Posterior vena cava (tissue), 2 donors: Measurements from ENCODE around the gene SDCCAG8. TPM values are rescaled to one million over a fixed set of nuclear protein-coding genes. Genes with fewer than 3 reads are reported as not detected.
"Not testable (repeated sequence)": the region's sequence is repeated elsewhere in the genome, so short reads cannot be mapped to it uniquely, and the experiment has no call there.

Experiments used
- DNase-seq: peaks from one replicate; pipeline ENCODE4 v3.0.0-alpha.2; 2020; ENCODE audit warnings: low spot score
- intact Hi-C, 2 donors: fragments of 100-400 bp; cut with DNase I; formaldehyde crosslinking; loops; one replicate each; pipeline versions ENCODE4 v1.14.1 to v1.14.2; 2022 to 2023
- long read RNA-seq, 2 donors: library from polyadenylated mRNA; unstranded; transcript quantifications; one replicate each; pipeline ENCODE4 v2.0.0, GENCODE V29; 2020 to 2021
- total RNA-seq, 2 donors: library from RNA; stranded (reverse); fragmentation: NEBNext Ultra II Directional; extraction: Animal tissue kit (Norgen Biotek cat#: 25700); gene quantifications; one replicate each; pipeline ENCODE4 v1.2.1, GENCODE V29; 2021
- donor health status: DM: yes; HTN: yes; CAD: no.
- donor health status: DM: yes; HTN: yes; CAD: no.

Gene SDCCAG8
- 10 to 100 TPM; 40.8 to 52.1 TPM for total RNA-seq
- long read RNA-seq, donor 1, partial matches to known transcripts, result 4 of 18 reads
- long read RNA-seq, donor 1, other reads (novel, unspliced or antisense), result 13 of 18 reads
- long read RNA-seq, donor 2, partial matches to known transcripts, result 18 of 54 reads
- long read RNA-seq, donor 2, other reads (novel, unspliced or antisense), result 35 of 54 reads

GRCh38 chr1:243255791-243256512 is at the start of gene SDCCAG8:
TSS of gene SDCCAG8 (plus strand) at chr1:243256041. CDS start at chr1:243256174, 133 bp downstream.
- intact Hi-C loops, result no loop called here
- peak; percentile 99 for DNase-seq

DNA sequence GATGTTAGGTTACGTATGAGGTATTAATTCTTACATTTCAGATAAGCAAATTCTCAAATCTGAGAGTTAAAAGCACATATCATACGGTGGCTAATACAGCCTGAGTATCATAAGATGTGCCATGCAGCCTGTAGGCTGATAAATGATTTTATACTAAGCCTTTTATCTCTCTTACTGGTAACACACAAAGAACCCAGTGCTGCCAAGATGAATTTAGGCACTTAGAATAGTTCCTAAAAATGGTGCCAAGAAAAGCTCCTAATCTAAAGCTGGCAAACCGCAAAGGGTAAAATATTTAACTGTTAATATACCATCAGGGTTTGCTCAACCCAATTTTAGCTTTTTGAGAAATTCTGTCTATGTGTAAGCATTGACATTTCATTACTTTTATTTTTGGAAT is 43.9 kb upstream of the SDCCAG8 start:
- intact Hi-C loops, DNase-seq: not testable (repeated sequence)

DNA sequence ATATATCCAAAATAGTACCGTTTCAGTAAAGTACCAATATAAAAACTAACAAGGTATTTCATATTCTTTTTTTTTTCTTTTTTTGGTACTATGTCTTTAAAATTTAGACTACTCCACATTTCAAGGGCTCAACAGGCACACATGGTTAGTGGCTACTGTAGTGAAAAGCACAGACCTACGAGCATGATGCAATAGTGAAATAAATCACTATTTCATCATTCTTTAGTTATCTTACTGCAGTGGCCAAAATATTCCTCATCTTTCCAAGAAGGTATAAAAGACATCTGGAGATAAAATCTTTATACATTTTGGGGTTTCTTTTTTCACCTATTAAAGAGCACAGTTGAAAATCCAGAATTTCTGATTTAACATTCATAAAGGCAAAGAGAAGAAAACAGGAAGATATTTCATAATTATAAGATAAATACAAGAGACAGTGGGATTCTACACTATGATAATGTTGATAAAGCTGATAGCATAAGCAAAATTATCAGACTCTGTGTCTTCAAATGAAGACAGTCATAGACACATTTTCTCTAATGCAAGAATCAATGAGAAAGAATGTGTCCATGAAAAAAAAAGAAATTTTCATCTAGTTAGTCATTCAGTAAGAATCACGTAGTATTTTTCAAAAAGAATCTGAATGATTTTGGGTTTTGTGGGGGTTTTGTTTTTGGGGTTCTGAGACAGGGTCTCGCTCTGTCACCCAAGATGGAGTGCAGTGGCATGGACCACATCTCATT is 42.6 kb upstream of the SDCCAG8 start:
- intact Hi-C loops, result no loop called here
- DNase-seq, result no peak

DNA sequence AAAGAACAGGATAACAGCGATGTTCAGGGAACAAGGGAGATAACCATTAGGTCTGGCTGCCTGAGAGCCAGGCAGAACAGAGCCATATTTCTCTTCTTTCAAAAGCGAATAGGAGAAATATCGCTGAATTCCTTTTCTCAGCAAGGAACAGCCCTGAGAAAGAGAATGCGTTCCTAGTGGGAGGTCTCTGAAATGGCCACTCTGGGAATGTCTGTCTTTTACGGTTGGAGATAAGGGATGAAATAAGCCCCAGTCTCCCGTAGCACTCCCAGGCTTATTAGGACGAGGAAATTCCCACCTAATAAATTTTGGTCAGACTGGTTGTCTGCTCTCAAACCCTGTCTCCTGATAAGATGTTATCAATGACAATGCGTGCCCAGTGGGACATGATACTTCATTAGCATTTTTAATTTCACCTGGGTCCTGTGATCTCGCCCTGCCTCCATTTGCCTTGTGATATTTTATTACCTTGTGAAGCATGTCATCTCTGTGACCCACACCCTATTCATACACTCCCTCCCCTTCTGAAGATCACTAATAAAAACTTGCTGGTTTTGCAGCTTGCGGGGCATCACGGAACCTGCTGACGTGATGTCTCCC is 40.5 kb upstream of the SDCCAG8 start:
- intact Hi-C loops, DNase-seq: not testable (repeated sequence)

DNA sequence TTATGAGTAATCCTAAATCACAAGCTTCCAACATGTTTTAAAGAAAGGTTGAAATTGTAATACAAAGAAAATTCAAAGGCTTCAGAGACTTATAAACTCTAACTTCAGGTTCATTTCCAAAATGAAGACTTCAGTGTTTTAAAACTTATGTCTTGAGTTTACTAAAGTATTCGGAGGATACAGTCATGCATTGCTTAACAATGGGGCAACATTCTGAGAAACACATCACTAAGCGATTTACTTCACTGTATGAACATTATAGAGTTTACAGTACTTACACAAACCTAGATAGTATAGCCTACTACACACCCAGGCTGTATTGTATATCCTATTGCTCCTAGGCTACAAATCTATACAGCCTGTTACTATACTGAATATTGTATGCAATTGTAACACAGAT is 39.1 kb upstream of the SDCCAG8 start:
- no peak for DNase-seq
- intact Hi-C loops, result no loop called here

DNA sequence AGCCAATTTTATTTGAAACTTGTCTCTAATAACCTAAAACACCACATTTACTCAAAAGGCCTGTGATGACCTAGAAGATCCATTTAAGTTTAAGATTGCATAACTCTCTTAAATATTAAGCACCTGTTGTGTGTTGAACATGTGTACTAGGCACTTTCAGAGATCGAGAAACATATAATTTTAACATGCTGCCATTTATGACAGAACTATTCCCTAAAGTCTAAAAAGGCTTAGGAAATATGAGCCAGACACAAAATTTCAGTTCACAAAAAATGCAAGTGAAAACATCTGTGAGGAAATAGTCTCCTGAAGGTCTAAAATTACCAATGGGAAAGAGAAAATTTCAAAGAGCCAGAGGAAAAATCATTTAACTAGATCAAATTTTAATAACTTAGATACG is 38.5 kb upstream of the SDCCAG8 start:
- DNase-seq, result no peak
- intact Hi-C loops, result no loop called here

DNA sequence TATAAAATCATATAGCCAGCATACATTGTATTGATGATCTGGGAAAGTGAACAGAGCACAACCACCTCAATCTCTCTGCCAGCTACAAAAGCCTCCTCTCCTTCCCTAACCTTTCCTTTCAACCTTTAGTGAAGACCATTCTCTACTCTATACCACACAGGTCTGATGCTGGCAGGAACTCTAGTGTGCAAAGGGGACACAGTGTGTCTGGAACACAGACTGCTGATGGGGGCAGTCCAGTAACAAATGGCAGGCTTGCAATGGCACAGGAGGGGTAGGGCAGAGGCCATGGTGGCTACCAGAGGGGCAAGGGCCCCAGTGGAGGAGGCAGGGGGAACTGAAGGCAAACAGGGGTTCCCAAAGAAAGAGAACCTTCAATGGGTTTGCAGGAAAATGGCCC is 37.8 kb upstream of the SDCCAG8 start:
- no peak for DNase-seq
- intact Hi-C loops, result no loop called here

- intact Hi-C loops, result no loop called here
- DNase-seq, result no peak
Measured at GRCh38 chr1:243227622-243228021, 28.2 kb upstream of the SDCCAG8 start.

DNA sequence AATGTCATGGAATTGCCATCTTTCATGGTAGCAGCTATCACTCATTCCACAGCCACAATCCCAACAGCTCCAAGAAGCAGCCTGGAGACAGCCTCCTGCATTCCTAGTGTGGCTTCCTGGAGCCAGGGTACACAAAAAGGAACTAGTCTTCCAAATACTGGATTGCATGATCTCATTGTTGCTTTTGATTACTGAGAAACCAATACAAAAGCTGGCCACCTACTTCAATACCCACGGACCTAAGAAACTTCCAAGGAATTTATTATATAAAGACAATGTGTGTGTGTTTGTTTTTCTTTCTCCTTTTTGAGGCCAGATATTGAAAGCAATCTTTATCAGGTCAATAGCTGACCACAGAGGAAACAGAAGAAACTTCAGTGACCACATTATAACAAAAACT is 26.3 kb upstream of the SDCCAG8 start:
- intact Hi-C loops, result no loop called here
- DNase-seq, result no peak

DNA sequence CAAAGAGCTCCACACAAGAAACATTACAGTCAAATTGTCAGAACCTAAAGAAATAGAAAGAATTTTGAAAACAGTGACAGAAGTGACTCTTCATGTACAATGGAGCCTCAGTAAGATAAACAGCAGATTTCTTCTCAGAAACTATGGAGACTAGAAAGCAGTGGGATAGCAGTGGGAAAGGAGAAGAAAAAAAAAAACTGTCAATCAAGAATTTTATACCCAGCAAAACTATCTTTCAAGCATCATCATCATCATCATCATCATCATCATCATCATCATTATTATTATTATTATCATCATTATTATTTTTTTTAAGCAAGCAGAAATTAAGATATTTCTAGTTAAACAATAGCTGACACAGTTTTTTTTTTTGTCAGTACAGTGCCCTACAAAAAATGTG is 24.9 kb upstream of the SDCCAG8 start:
- intact Hi-C loops, result no loop called here
- no peak for DNase-seq

DNA sequence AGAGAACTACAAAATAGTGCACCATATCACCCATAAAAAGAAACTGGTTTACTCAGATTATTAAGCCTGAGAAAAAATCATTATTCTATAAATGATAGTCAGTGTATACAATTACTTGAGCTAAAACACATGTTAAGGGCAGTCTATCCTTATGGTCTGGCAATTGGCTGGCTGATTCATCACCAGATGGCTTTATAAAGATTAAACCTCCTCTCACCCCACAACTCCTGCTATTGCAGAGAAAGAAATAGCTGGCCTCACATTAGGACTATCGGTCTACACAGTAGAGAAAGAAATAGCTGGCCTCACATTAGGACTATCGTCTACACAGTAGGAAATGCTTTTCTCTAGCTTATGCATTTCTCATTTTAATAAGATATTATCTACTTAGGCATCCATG is 21.9 kb upstream of the SDCCAG8 start:
- intact Hi-C loops, result no loop called here
- DNase-seq, result no peak

DNA sequence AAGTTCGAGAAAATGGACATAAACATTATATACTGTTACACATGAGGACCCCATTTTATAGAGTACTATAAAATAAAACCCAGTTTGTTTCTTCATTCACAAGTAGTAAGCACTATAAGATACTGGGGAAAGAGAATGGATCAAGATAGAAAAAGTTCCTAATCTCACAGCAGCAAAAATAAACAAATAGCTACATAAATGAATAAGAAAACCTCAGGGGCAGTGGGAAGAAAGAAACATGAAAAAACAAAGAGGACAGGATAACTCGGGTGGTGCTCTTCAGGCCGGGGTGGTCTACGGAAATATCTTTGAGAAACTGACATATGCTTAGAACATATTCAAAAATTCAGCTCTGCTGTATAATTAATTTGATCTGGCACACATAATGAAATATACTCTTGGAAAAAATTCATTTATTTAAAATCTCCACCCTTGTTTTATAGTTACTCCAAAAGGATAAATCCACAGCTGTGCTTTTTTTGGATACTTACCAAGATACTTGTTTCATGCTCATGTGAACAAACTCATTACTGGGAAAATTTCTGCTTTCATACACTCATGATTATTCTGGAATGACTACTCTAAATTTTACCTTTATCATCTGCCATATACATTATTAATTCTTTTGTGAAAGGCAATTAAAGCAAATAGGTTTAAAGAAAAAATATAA is 20.7 kb upstream of the SDCCAG8 start:
- intact Hi-C loops, result no loop called here
- DNase-seq, result no peak

DNA sequence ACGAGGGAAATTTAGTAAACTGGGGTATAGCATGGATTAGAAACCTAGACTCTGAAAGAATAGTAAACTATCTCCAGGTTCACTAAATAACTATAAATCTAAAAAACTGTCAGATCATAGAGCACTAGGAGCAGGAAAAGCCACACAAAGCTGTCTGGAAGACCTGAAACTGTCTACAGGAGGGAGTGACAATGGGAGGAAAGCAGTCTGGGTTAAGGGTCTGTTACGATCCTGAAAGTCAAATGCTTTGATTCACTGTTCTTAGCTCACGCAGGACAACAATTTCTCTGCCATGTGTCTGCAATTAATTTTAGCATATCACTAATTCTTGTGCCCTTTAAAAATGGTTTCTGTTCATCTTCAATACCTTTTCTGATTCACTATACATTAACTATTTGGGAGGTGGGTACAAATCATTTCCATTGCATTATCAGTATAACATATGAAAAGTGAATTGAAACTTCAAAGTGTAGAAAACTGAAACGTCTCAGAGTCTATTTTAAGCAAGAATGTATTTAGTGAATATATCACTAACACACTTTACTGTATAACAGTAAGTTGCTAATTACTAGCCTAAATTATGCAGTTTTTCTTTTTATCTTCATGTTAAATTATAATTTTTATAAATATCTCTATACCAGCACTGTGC is 19.1 kb upstream of the SDCCAG8 start:
- intact Hi-C loops, result no loop called here

DNA sequence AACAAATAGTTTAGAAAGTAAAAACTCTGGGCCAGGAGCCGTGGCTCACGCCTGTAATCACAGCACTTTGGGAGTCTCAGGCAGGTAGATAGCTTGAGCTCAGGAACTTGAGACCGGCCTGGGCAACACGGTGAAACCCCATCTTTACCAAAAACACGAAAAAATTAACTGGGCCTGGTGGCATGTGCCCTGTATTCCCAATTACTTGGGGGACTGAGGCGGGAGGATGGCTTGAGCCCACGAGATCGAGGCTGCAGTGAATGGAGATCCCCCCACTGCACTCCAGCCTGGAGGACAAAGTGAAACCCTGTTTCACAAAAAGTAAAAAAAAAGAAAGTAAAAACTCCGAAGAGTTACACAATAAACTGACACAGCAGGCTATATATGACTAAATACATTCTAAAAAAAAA is 11.4 kb upstream of the SDCCAG8 start:
- no peak for DNase-seq

More for the DNA sequence above, 19.1 kb upstream of the SDCCAG8 start:
- no peak for DNase-seq

DNA sequence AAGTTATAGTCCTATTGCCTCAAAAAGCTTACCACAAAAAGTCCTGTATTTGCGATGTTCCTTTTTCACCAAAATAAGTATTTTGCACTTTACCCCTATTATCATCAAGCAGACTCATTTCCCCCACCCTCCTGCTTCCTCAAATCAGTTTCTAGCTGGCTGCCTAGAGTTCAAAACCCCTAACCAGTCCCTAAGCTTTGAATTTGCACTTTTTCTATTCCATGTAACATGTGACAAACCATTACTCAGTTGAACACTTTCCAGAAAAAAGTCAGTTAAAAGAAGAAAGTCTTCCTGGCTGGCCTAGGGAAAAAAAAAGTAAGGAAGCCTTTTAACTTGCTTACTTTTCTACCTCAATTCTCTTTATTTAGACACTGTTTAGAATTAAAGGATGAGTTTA is 8.9 kb upstream of the SDCCAG8 start:
- intact Hi-C loops, result no loop called here
- no peak for DNase-seq

More for the DNA sequence above, 11.4 kb upstream of the SDCCAG8 start:
- intact Hi-C loops, result no loop called here

GRCh38 chr1:243247901-243248300 is 7.9 kb upstream of the SDCCAG8 start:
- intact Hi-C loops, result no loop called here
- no peak for DNase-seq

DNA sequence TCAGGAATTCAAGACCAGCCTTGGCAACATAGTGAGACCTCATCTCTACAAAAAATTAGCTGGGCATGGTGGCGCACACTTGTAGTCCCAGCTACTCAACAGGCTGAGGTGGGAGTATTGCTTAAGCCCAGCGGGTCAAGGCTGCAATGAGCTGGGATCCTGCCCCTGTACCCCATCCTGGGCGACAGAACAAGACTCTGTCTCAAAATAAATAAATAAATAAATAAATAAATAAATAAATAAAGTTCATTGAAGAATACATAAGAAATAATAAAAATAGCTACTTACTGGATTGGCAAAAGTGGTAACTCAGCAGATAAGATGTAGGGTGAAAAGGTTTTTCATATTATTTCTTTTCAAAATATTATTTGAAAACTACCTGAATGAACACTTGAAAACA is 6.6 kb upstream of the SDCCAG8 start:
- no peak for DNase-seq
- intact Hi-C loops, result no loop called here

DNA sequence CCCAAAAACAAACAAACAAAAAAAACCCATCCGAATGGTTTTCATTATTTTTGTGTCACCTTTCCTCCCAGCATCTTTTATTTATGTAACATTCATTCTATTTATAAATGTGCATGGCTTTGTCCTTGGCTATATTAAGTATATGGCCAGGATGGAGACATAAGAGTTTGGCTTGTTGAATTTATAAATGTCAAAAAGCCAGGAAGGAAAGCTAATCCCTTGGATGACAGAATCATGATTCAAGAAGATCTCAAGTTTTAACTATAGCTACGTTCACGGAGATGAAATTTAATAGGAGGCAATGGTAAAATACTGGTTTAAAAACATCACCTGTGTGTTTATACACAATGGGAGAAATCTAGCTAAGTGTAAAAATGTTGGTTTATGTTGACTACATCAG is 5.7 kb upstream of the SDCCAG8 start:
- no peak for DNase-seq
- intact Hi-C loops, result no loop called here

DNA sequence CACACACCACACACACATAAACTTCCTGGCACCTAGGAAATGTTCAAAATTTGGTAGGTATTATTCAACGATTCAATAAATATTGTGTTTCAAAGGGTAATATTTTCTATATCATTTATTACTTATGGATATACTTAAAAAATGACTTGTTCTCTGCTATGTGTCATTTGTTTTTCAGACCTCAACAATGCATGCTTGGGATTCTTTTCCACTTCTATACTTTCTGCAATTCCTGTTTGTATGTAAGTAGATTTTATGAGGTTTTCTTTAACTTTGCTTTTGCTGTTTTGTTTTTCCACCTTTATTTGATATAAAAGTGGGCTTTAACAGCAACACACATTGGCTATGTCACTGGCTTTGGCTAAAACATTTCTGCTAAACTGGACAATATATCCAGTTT is 4.3 kb upstream of the SDCCAG8 start:
- intact Hi-C loops, result no loop called here
- DNase-seq, result no peak
